T-helper 1 cell (primary cell): ENCODE data around the gene FNDC5.

Source experiments
- DNase-seq, 5 donors: peaks; one replicate each; pipeline ENCODE4 v3.0.0-alpha.2; 2012 to 2020

Gene FNDC5

DNA sequence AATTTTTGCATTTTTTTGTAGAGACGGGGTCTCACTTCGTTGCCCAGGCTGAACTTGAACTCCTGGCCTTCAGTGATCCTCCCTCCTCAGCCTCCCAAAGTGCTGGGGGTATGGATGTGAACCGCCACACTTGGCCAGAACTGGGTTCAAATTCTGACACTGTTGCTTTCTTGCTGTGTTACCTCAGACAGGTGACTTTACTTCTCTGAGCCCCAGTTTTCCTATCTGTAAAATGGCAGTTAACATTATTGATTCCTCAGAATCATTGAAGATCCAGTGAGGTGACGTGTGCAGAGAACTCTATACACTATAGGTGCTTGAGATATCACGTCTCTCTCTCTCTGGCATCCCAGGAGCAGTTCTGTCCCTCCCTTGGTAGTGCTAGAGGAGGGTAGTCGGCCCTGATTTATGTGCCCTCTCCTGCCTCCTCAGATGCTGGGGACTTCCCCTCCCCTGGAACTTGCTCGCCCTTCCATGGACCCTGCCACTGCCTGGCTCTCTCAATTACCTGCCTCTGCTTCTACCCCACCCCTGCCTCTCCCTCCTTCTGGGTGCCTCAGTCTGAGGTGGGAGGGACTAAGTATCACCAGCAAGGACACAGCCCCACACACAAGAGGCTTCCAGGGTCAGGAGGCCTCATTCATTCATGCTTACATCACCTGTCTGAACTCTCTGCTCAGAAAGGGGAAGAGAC, 12.8 kb upstream of the FNDC5 start:
- DNase-seq, result no peak

DNA sequence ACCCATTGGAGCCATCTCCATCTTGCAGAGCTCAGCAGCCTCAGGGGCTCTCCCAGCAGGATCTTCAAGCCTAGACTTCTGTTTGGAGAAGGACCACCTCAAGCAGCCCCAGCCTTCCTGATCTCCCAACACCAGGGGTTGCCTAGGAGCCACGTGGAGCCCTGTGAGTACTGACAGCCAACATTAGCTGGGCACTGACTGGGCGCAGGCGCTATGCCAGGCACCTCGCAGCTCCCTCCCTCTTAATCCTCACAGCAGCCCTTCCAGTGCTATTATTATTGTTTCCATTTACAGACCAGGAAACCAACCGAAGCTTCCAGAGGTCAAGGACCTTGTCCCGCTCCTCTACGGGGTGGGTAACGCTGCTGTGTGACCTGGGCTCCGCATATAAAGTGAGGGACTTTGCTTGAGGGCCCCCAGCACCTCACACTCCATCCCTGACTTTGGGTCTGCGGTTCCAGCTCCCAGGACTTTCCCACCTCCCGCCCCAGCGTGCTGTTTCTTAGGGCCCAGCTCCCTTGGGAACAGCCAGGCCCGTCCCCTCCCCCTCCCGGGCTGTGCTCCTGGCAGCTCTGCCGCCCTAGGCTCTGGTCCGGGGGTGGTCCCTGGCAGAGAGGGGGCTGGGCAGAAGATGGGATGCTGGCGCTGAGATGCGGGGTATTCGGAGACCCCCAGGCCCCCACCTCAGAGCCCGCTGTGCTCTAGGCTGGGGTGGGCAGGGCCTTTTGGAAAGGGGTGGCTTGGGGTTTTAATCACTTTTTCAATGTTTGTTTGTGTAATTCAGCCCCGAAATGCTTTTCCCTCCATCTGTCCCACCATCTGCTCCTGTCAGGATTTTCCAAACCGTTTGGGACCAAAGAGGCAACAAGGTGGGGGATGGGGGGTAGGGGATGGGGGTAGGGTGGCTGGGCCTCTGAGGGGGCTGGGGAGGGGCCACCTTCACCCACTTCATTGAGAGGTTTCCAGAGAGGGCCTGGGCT, 11.4 kb upstream of the FNDC5 start:
- DNase-seq, result no peak

DNA sequence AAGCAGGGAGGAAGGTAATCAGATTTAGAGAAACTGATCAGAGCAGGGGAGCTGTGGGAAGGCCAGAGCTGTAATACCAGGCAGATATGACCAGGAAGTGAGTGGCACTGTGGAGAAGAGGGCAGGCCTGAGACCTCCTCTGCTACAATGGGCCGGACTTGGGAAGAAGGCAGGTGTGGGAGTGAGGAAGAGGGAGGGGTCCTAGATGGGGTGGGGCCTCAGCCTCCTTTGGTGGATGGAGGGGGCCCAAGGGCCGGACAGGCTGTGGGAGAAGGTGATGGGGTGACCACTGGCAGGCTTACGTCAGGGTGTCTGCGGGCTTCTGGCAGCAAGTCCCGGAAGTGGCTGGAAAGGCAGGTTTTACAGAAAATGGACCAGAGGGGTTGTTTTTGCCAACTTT, 10.6 kb upstream of the FNDC5 start:
- no peak for DNase-seq

DNA sequence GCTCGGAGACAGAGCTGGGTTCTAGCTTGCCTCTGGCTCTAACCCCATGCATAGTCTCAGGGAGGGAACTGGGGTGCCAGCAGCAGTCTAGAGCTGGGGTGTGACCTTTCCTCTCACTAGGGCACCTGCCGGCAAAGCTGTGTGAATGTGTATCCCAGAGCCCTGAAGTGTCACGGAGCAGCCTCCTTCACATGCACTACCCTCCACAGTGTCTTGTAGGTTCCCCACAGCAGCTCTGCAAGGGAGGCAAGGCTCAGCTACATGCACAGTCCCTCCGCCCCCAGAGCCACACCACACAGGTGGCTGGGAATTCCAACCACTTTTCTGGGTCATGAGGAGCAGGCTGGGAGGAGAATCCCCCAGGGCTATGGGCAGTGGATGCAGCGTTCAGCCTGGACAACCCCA, 7.9 kb upstream of the FNDC5 start:
- no peak for DNase-seq

DNA sequence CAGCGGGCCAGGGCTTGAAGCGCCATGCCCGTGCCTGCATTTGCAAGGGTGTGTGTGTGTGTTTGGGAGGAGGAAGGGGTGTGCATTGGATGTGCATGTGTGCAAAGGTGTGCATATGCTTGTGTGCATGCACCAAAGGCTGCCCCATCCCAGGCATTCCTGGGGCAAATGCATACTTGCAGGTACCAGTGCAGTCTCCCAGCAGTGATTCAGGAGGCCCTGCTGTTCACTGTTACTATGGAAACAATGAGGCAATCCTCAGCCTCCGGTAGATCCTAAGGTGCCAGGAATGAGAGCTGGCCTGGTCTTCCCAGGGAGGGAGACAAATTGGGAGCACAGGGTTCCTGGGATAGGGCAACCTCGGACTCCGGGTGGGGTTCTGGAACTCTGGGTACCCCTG, 7.5 kb upstream of the FNDC5 start:
- DNase-seq, result no peak

DNA sequence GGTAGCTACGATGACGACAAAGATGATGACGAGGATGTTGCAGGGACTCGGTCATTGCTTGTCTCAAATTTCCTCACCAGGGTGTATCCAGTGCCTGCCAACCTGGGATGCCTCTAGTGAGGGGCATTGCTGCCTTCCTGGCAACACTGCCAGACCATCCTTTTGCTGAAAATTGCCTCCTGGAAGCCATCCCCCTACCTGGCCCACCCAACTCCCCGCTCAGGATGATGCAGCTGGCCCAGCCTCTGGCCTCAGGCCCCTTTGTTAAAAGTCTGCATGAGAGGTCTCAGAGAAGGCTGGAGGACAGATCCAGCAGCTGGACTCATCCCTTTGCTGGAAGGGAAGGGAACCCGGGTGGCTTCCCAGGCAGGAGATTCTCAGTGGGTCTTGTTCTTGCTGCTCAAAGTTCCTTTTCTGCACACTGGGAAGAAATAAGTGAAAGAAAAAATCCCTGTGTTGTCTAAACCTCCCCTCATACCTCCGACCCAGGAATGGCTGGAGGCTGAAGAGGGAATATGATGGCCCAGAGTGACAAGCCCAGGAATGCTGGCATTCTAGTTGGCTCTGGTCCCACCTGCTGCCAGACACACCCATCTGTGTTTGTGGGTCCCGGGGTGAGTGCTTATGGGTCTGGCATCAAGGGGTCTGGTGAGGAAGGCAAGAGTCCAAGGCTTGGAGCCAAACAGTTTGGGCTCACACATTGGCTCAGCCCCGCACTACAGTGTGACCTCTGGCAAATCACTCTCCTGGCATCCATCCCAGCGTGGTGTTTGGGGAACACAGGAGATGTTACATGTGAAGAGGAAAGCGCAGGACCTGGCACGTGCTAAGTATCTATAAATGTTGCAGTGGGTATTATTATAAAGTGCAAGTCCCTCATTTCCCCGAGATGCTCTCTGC, 6.7 kb upstream of the FNDC5 start:
- no peak for DNase-seq

DNA sequence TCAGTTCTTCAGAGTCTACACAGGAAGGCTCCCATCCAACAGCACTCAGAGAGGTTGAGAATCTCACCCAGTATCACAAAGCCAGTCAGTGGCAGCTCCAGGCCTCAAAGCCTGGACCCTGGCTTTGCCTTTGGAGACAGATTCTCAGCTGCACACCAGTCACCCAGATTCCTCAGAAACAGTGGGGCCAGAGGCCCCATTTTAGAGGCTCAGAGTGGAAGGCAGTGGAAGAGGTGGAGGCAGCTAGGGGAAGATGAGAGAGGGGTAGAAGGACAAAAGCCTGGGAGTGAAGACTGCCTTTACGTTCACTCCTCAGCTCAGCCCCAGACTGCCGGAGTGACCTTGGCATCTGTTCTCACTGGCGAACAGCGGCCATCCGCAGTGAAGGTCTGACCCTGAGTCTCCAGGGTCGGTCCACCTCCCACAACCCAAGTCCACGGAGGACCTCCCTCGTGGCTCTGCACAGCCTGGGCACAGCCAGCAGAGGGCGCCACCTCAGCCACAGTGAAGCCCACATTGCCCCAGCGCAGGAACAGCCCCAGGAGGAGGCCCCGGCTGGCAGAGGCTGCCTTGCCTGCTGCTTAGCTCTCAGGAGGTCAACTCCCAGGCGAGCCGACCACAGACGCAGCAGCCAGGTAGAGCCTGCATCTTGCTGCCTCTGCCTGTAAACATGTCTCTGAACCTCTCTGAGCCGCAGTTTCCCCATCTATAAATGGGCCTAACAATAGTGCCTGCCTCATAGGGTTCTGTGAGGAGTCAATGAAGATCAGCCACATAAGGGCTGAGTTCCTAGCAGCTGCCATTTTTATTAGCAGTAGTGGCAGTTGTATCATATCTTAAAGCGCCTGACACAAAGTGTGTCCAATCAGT, 5.9 kb upstream of the FNDC5 start:
- peak in 3 of 5 donors; percentile 46 to 54 (median 50) for DNase-seq

DNA sequence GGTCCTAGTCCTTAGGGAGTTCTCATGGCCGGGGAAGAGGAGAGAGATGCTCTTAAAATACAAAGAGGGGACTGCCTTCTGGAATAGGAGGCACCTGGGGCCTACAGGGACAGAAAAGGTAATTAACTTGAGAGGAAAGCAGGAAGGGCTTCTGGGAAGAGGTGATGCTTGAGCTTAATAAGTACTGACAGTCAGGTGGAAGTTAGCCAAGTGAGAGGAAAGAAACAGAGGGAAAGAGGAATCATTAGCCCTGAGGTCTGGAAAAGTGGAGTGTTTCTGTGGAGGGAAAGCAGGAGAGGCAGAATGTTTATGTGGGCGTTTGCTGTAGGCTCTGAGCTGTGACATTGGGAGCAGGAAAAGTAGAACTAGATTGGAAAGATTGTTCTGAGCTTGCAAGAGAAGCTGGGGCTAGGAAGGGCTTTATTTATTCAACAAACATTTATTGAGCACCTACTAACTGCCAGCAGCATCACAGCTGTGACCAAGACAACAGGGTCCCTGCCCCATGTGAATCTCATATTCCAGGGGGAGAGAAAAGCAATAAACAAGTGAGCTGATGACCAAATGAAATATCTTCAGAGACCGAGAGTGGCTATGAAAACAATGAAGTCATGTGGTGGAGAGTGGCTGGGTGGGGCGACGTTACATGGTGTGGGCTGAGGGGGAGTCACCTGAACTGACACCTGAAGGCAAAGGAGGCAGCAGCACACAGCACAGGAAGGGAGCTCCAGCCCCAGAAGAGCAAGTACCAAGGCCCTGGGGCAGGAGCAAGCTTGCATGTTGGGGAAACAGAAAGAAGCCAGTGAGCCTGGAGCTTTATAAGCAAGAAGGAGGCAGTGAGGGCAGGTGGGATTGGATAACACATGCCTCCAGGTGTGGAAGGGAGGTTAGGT, 4.4 kb upstream of the FNDC5 start:
- DNase-seq, result no peak

DNA sequence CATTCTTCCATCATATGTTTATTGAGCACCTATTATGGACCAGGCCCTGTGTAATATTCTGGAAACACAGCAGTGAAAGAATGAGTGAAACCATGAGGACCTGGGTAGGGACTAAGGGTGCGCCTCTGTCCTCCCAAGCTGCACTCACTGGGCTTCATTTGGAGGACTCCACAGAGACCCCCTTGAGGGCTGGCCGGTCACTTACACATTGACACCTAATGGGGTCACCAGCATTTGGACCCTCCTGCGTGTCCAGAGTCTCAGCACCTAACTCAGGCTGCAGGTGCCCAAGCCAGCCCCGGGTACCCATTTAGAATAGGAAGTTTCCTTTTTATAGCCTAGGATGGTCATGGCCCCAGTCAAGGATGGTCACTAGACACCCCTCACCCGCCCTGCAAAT, 2.8 kb upstream of the FNDC5 start:
- no peak for DNase-seq

DNA sequence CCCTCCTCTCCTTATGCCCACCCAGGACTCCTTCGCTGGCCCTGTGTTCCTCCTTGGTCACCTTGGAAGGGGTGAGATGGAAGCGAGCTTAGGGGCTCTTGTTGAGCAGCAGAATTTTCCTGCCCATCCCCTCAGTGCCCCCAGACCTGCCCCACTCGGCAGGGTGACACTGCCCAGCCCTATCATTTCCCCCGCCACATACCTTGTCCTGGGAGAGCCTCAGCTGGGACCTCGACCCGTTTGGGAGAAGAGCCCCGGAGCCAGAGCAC, 1.4 kb upstream of the FNDC5 start:
- DNase-seq, result no peak

DNA sequence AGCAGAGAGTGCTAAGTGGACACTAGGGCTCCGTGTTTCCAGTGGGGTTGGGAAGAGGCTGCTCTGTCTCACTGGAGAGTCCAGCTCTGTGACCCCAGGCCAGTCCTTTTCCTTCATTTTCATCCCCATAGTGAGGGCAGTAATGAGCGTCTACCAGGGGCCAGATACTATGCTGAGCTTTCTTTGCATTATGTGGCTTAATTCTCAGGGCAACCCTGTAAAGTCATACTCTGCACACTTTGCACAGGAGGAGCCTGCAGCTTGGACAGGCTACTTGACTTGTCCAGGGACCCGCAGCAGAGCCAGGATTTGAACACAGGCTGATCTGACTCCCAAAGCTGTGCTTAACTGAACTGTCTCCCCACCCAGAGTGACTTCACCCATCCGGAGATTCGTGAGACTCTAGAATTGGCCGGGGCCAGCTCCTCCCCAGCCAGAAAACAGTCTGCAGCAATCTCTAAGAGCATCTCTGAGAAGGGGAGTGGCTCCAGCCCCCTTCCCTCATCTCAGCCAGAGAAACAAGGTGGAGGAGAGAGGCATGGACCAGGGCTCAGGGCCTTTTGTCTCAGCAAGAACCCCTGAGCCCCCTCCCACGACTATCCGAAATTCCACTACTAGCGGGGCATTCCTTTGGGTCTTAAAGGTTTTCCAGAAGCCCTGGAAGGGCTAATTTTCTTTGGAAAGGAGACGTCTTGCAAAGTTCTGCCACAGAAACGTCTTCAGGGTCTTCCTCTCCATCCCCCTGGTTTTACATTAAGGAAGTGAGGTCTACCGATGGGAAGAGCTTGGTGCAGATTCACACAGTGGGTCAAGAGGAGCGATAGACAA, 866 bp upstream of the FNDC5 start:
- no peak for DNase-seq

DNA sequence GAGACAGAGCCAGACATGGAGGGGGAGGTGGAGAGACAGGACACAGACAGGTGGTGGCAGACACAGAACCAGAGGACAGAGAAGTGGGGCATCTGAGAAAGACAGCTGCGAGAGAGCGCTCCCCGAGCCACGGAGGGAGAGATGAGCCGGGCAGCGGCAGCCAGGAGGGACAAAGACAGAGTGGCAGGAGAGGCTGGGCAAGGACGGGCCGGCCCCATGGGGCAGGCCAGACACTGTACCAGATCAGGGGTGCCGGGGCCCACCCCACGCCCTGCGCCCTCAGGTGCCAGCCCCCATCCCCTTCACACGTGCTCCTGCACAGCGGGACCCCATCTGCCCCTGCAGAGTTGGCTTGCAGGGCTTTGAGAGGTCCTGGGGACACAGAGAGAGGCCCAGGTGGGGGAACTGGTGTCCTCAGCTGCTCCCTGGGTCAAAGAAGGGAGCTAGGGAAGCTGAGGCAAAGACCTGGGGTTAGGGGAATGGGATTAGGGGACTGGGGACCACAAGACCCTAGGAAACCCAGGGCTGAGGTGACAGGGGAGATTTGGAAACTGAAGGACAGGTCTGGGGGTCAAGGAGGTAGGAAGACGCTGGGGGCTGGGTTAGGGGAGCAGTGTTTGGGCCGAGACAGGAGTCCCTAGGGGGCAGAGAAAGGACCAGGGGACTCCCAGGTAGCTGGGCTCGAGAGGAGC, 643 bp downstream of the FNDC5 start:
- DNase-seq, result no peak

DNA sequence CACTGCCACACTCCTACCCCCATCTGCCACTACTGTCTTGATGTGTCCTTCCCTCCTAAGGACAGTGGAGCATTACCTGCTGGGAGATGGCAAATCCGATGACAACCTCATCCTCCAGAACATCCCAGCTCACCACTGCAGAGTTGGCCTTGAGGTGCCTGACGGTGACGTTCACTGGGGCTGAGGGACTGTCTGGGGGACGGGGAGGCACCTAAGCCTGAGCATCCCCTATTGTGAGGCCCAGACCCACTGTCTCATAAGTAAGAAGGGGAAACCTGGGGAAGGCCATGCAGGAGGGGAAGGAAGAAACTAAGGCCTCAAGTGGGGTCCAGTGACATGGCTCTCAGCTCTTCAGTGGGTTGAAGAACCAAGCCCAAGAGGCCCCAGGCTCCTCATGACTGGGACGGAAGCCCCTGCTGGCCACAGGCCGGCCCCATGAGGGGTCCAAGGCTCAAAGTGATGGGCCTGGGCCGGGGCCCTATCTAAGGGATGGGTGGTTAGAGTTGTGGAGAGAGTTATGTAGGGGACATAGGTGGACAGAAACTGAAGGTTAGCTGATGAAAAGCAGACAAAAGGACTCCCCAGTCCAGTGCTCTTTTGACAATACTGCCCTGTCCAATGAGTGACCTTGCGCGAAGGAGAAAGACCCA, 1.8 kb downstream of the FNDC5 start:
- DNase-seq, result no peak

DNA sequence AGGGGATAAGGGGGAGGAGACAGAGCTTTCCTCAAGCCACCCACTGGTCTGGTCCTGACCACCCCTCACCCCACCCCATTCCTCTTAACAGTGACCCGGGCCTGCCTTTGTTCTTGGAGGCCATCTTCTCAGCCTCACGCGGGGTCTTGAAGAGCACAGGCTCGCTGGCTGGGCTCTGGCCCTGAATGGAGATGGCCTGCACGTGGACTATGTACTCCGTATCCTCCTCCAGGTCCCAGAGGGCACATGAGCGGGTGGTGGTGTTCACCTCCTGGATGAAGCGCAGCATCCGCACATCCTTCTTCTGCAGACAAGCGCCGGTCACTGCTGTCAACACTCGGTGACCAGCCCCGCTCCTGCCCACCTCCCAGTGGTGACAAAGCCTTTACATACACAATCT, 2.6 kb downstream of the FNDC5 start:
- no peak for DNase-seq

DNA sequence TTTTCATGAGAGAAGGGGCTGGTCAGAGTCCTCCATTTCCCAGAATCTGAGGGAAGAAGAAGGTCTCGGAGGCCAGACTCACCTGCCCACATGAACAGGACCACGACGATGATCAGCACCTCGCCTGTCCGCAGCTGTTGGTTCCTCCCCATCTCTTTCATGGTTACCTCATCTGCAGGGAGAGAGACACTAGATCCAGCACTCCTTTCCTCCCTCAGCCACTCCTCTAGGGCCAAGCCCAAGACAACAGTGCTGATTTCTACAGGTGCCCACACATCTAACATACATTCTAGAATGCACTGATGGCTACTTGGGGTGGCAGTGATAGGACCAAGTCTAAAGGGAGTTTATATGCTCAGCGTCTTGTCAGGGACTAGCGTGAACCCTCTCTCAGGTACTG, 3.0 kb downstream of the FNDC5 start:
- DNase-seq, result no peak

DNA sequence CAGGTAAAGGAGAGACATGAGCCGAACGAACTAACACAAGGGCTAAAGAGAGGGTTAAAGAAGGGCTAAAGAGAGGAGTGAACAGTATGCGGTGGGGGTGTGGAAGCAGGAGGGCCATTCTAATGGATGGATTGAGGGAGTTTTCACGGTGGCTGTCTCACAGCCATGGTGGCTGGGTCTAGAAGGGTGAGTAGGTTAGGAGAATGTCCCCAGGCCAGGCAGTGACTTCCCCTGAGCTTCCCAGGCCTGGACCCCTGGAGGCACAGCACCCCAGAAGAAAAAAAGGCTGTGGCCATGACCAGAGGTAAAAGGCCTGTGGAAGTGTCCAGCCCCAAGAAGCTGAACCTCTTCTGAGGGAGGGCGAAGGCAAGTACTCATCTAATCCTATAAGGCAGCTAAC, 3.6 kb downstream of the FNDC5 start:
- DNase-seq, result no peak

DNA sequence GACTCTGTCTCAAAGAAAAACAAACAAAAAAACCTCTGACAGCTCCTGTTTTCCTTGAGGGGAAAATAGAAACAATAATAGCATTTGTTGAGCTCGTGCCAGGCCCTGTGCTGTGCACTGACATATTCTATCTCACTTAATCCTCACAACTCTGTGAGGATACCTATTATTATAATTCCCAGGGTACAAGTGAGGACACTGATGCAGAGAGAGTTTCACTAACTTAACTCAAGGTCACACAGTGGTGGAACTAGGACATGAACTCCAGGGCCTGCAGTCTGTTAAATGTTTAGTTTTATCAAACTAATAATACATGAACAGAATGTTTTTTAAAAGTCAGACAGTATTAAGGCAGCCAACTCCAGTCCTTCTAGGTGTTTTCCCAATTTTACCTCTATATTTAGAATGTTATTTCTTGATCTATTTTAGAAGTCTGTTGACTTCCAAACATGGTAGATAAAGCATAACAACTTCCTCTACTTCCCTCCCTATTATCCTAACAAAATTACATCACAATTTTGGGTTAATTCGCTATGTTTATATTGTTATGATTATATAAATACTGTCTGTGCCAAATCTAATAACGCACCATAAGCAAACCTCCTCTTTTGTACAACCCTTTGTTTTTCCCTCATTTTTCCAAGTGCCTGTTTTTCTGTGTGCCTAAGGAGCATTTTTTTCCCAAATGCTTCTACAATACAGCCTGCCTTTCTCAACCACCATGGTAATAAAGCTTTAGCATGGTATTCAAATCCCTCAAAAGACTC, 4.9 kb downstream of the FNDC5 start:
- DNase-seq, result no peak

DNA sequence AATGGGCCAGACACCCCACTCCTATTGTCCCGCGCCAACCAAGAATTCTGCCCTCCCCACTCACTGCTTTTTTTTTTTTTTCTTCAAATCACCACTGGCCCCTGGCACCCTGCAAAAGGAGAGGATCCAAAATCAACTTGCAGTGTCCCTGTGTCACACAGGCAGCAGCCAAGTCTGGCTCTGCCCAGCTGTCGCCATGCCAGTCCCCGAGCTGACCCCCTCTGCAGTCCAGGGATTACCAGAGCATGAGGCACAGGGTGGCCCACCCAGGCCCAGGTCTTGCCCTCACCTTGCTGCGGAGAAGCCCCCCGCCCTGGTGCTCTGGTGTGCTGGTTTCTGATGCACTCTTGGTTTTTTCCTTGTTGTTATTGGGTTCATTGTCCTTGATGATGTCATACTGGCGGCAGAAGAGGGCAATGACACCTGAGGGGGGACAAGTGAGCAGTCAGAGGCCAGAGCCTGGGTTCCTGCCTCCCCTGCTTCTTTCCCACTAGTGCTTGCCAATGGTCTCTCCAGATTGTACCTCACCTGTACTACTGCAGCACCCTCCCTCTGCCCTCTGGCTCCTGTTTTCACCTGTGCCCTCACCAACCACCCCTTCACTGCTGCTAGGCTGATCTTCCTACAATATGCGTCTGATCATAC, 6.2 kb downstream of the FNDC5 start:
- DNase-seq, result no peak
